Lung (tissue), 12 donors: ENCODE measurements around the gene GSTT2. TPM values are rescaled to one million over a fixed set of nuclear protein-coding genes. Genes with fewer than 3 reads are reported as not detected.

Source experiments
- ATAC-seq: fragments of 200-7000 bp; cut with Tn5 transposase; one replicate; pipeline ENCODE4 v1.9.1; 2020; ENCODE audit warnings: moderate number of reproducible peaks; ENCODE audit not compliant: insufficient read depth, low FRiP score
- DNase-seq, 3 donors: peaks; one replicate each; pipeline ENCODE4 v3.0.0-alpha.2; 2013 to 2017
- H3K27ac ChIP-seq, 2 donors: one replicate each; pipeline ENCODE4 v1.5.1; 2013; ENCODE audit warnings: mild to moderate bottlenecking in 2 of 2, moderate library complexity in 2 of 2, control low read depth in 1 of 2, inconsistent platforms in 1 of 2, low read depth in 1 of 2, low read length in 1 of 2
- H3K27me3 ChIP-seq, 3 donors: one replicate each; pipeline ENCODE4 v1.5.1; 2013; ENCODE audit warnings: low read length in 2 of 3; ENCODE audit not compliant: control insufficient read depth in 3 of 3, insufficient read depth in 3 of 3
- H3K36me3 ChIP-seq, 4 donors: one replicate each; pipeline ENCODE4 v1.5.1; 2013; ENCODE audit warnings: low read length in 4 of 4, mild to moderate bottlenecking in 1 of 4, moderate library complexity in 1 of 4; ENCODE audit not compliant: control insufficient read depth in 4 of 4, insufficient read depth in 4 of 4
- H3K4me1 ChIP-seq, 5 donors: one replicate each; pipeline ENCODE4 v1.5.1; 2013; ENCODE audit warnings: low read length in 5 of 5, mild to moderate bottlenecking in 2 of 5, moderate library complexity in 1 of 5; ENCODE audit not compliant: control insufficient read depth in 5 of 5, insufficient read depth in 5 of 5
- H3K4me3 ChIP-seq: one replicate; pipeline ENCODE4 v1.5.1; 2013; ENCODE audit warnings: mild to moderate bottlenecking, control low read depth, moderate library complexity
- H3K9ac ChIP-seq, 2 donors: one replicate each; pipeline ENCODE4 v1.5.1; 2013; ENCODE audit warnings: low read length in 2 of 2, control low read depth in 1 of 2; ENCODE audit not compliant: insufficient read depth in 1 of 2
- H3K9me3 ChIP-seq, 4 donors: one replicate each; pipeline ENCODE4 v1.5.1; 2013; ENCODE audit warnings: low read length in 3 of 4, mild to moderate bottlenecking in 1 of 4, moderate library complexity in 1 of 4; ENCODE audit not compliant: control insufficient read depth in 4 of 4, insufficient read depth in 3 of 4
- WGBS, 2 donors: extraction: QIAGEN DNeasy Blood & Tissue Kit; methylation state at CpG; one replicate each; pipeline ENCODE4 v1.1.7; 2013; 5-methylcytosine and 5-hydroxymethylcytosine counted together
- polyA plus RNA-seq, 2 donors: library from polyadenylated mRNA; stranded (reverse); fragments of 200-250 nt; gene quantifications; one replicate each; pipeline ENCODE4 v1.2.1, GENCODE V29; 2013
- total RNA-seq, 2 donors: library from RNA; depleted of rRNA in 1 of 2; stranded (reverse); fragments of >200 nt in 1 of 2; gene quantifications; one replicate each; pipeline ENCODE4 v1.2.1, GENCODE V29; 2014 to 2021
- TF ChIP-seq, protein P1 (sequence below): IDR thresholded peaks from 2 replicates; pipeline ENCODE4 v1.5.1; 2012; ENCODE audit warnings: mild to moderate bottlenecking; ENCODE audit errors: control extremely low read depth, extremely low read depth
- donor health status: control.
- donor health status: control.
- donor health status: Bipolar disorder and iron deficiency.
- donor health status: healthy.
- donor health status: DM: yes; HTN: yes; CAD: no.

Gene GSTT2
- total and polyA plus RNA-seq, 4 donors: 0.22 to 4.9 (median 3.1) TPM; not detected in 1

DNA sequence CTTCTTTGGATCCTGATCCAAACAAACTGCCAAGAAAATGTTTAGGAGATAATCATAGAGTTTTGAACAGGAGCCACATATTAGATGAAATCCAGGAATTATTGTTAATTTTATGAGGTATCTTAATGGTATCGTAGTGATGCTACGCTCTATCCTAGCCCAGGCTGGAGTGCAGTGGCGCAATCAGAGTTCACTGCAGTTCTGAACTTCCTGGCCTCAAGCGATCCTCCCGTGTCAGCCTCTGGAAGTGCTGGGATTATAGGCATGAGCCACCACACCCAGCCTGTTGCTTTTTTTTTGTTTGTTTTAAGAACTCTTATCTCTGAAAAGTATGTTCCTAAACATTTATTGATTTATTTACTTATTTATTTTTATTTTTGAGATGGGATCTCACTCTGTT, 22.9 kb downstream of the GSTT2 start:
- Histone ChIP-seq H3K9me3 (no peaks in the 10 kb centered on the region), H3K36me3 (no peaks in the 10 kb centered on the region), H3K4me1 (no peaks in the 10 kb centered on the region), H3K9ac (no peak overlapping the region), H3K27me3 (no peaks in the 10 kb centered on the region), H3K4me3 (no peak overlapping the region), H3K27ac (no peak overlapping the region)
- 70 to 72% methylated on average over 5 of the region's 5 CpGs for WGBS, 2 donors
- TF ChIP-seq, protein P1, sequence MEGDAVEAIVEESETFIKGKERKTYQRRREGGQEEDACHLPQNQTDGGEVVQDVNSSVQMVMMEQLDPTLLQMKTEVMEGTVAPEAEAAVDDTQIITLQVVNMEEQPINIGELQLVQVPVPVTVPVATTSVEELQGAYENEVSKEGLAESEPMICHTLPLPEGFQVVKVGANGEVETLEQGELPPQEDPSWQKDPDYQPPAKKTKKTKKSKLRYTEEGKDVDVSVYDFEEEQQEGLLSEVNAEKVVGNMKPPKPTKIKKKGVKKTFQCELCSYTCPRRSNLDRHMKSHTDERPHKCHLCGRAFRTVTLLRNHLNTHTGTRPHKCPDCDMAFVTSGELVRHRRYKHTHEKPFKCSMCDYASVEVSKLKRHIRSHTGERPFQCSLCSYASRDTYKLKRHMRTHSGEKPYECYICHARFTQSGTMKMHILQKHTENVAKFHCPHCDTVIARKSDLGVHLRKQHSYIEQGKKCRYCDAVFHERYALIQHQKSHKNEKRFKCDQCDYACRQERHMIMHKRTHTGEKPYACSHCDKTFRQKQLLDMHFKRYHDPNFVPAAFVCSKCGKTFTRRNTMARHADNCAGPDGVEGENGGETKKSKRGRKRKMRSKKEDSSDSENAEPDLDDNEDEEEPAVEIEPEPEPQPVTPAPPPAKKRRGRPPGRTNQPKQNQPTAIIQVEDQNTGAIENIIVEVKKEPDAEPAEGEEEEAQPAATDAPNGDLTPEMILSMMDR: no peak
- DNase-seq (peak in 1 of 3 donors; percentile 9), ATAC-seq (no peak)

- no peak for DNase-seq
These were observed 24.0 kb downstream of the GSTT2 start for GRCh38 chr22:24003887-24004286.

DNA sequence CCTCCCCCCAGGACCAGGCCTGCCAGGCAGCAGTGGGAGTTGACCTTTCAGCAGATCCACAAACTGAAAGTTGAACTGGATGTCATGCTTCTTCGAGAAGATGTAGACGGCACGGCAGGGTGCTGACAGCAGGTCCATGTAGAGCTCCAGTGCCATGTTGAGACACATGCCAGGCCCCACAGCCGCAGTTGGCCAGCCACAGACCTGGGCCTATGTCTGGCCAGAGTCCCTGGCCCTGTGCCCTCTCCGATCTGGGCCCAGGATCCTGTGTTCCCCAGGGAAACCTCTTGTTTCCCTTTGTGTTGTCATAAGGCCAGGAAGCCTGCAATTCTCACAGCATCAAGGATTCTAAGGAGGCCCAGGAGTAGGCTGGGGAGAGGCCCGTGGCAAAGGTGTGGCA, 25.3 kb downstream of the GSTT2 start, which contains the start of gene GSTT4:
Gene GSTT4, minus strand, starts transcription at position 253 of the 400 bp plus-strand sequence. Its CDS starts 97 bp downstream, at position 156.
- H3K27ac ChIP-seq: no peak within 1 kb of the TSS
- H3K9ac ChIP-seq: no peak within 1 kb of the TSS
- no peak for ATAC-seq
- DNase-seq: no peak
- H3K9me3 ChIP-seq: no peaks in the 10 kb centered on the region
- no peaks in the 10 kb centered on the region for H3K36me3 ChIP-seq
- no peaks in the 10 kb centered on the region for H3K27me3 ChIP-seq
- H3K4me1 ChIP-seq: no peaks in the 10 kb centered on the region
- no peak within 1 kb of the TSS for H3K4me3 ChIP-seq
- TF ChIP-seq, protein P1: no peak
- 80 to 88% methylated on average over 6 of the region's 6 CpGs for WGBS, 2 donors

More at GRCh38 chr22:24003887-24004286, 24.0 kb downstream of the GSTT2 start:
- no peak overlapping the region for H3K27ac ChIP-seq
- H3K4me3 ChIP-seq: no peak overlapping the region
- H3K36me3 ChIP-seq: no peaks in the 10 kb centered on the region
- H3K9me3 ChIP-seq: no peaks in the 10 kb centered on the region
- TF ChIP-seq, protein P1: no peak
- no peaks in the 10 kb centered on the region for H3K27me3 ChIP-seq
- no peak for ATAC-seq
- no peaks in the 10 kb centered on the region for H3K4me1 ChIP-seq
- no peak overlapping the region for H3K9ac ChIP-seq
- 84 to 90% methylated on average over 9 of the region's 9 CpGs for WGBS, 2 donors
